ENCODE results near the gene STRIP1.

Gene STRIP1

GRCh38 chr1:110098222-110099026 is 64.0 kb downstream of the STRIP1 start:
- DNase-seq: no peak

DNA sequence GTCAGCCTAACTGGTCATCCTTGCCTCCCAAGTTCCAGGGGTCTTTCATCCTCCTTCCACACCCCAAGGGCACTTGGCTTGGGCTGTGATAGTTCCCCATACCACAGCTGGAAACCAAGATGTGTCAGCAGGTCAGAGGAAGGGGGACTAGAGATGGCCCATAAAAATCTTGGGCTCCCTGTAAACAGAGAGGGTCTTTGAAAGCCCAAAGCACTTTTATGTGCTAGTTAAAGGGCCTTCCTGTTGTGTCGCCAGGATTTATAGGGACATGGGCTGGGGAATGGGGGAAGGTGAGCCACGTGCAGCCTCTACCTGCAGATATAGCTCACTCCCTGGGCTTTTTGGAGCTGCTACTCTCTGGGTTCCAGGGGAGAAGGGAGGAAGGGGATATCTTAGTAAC is 65.9 kb downstream of the STRIP1 start:
- no peak for DNase-seq

DNA sequence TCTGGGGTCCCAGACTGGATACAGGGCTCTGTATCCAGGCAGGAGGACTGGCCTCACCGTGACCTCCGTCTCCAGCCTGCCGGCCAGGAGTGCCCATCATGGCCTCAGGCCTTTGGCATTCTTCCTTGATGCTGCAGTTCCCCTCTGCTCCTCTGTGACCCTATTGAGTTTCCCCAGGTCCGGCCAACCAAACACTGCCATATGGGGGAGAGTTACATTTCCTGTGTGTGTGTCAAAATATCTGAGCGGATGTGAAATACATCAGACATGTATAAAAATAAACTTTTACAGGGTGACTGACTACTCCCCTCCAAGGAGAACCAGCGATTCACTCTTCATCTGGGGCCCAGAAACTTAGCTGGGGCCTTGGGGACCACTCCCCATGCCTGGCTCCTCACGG is 67.7 kb downstream of the STRIP1 start:
- no peak for DNase-seq
